DMS53 (cell line): ENCODE results near the gene WDFY2.
"Not testable (repeated sequence)": the region's sequence is repeated elsewhere in the genome, so short reads cannot be mapped to it uniquely, and the experiment has no call there.

Experiments used
- DNase-seq: peaks from one replicate; lab custom pipeline; 2025; lab: John Stamatoyannopoulos, UW

WDFY2 gene

DNA sequence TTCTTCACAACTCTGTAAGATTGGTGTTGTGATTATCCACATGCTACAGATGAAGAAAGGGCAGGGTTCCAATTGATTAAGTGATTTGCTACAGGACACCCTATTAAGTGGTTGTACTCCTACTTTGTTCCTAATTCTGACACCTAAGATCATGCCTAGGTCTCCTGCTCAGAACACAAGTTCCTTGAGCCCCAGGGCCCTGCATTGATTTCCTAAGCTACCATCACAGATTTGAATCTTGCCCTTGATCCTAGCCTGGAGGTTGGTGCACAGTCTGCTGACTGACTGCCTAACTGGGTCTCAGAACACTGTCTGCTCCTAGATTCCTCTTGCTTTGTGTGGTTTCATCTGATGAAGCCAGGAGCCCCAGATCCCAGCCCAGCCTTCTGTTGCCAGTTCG, 19.6 kb upstream of the WDFY2 start:
- DNase-seq, result no peak

DNA sequence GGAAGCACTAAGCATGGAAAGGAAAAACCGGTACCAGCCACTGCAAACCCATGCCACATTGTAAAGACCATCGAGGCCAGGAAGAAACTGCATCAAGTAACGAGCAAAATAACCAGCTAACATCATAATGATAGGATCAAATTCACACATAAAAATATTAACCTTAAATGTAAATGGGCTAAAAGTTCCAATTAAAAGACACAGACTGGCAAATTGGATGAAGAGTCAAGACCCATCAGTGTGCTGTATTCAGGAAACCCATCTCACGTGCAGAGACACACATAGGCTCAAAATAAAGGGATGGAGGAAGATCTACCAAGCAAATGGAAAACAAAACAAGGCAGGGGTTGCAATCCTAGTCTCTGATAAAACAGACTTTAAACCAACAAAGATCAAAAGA, 15.3 kb upstream of the WDFY2 start:
- not testable (repeated sequence) for DNase-seq

DNA sequence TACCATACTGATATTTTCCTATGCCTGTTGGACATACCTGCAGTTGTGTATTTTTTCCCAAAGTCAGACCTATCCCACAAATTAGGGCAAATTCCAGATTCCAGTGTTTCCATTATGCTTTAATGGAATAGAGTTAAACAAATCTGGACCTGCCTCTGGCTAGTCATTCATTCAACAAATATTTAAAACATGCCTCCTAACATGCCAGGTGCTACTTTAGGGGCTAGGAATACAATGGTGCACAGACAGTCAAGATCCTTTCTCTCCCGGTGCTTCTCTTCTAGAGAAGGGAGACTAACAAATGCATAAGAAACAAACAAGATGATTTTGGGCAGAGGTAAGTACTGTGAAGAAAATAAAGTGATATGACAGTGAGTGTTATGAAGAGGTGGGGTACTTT, 7.5 kb upstream of the WDFY2 start:
- DNase-seq, result no peak

DNA sequence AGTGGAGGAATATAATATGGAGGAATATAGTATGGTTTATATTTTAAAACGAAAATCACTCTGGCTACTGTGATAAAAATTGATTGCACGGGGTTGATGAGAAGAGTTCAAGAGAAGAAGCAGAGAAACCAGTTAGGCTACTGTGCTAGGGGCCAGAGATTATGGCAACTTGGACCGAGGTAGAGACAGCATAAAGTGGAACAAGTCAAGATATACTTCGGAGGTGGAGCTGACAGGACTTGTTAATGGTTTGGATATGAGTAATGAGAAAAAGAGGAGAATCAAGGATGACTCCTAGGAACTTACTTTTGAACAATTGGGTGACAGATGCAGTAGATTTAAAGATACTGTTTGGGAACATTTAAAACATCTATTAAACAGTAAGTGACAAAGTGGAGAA, 6.6 kb upstream of the WDFY2 start:
- DNase-seq, result no peak

DNA sequence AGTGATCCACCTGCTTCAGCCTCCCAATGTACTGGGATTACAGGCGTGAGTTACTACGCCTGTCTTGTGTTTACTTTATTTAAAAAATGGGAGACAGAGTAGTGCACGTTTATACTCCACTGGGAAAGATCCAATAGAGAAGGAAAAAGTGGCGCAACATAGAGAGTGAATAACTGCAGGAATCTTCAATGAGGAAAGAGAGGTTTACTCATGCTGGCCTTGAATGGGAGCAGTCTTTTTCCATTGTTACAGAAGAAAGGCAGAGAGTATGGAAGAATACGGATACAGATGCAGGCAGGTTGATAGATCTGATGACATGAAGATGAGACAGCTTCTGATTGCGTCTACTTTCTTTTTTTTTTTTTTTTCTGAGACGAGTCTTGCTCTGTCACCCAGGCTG, 4.6 kb upstream of the WDFY2 start:
- no peak for DNase-seq

DNA sequence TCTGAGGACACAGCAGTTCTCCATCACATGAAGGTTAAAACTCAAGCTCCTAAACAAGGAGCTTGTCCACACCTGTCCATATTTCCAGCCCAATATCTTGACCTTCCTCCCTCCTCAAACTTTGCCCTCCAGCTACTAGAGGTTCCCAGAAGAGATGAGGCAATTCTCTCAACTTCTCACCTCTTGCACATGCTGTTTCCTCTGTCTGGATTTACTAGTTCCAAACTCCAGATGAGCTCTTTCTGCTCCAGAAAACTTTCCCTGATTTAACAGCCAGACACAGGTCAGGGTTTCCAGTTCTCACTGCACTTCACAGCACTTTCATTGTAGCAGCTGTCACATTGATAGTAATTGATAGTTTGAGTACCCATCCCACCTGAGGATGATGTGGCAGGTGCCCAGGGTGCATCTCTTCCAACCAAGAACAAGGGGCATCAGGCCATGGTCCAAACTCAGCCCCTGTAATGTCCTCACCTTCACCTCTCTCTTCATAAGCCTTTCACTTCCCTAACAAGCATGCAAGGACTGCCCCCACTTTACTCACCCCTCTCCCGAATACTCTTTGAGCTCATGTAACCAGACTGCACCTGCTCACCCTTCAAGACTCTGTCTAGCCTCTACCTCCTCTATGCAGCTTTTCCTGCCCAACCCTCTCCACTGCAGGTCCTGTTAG, 3.0 kb upstream of the WDFY2 start:
- DNase-seq, result peak; percentile 8

DNA sequence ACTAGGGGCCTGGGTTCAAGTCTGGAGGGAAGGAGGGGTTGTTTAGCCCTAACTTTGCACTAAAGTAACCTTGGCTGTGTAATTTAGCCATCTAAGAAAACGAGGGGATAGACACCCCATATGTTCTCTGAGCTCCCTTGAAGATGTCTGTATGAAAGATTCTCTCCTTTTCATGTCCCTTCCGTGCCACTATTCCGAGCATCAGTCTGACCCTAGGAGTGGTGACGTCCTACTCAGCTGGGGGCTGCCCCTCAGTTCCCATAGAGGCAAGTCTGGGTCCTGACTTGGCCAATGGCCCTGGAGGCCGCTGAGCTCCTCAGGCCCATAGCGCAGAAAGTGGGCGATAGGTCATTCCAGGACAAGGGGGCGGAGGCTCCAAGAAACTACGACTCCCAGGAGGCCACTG, 790 bp upstream of the WDFY2 start:
- DNase-seq, result no peak

DNA sequence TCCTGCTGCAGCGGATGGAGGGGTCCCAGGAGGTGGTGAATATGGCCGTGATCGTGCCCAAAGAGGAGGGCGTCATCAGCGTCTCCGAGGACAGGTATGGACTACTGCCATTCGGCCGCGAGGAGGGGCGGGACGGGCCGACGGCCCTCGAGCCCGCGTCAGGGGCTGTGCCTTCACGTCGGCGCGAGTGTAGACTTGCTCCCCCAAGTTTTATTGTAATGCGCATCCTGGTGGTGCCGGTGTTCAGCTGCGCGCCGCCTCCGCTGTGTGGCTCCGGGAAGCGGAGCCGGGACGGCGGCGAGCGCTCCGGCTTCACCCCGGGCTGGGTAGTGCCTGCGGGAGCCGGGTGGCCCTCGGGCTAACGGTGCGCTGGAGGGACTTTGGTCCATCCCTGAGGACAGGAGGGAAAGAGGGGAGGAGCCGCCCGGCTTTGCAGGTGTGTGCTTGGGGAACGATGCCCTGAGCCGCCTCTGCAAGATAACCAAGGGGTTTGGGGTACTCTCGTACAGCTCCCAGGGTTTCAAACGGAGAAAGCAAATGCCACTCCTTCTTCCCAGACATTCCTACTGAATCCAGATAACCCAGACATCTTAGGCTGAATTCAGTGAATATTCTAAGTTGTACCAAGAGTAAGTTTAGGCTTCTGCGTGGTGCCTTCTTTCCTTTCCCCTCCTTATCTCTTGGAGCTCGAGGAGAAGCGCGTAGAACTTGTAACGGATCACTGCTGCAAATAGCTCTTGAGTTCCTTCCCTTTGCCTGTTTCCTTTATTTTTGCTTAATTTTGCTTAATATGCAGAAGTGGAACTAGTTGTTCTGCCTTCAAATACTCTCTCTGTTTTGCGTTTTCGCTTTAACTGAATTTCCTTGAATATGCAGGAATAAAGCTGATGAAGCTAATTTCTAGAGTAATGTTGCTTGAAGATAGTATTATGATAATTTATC, 740 bp downstream of the WDFY2 start:
- DNase-seq, result peak; percentile 89

DNA sequence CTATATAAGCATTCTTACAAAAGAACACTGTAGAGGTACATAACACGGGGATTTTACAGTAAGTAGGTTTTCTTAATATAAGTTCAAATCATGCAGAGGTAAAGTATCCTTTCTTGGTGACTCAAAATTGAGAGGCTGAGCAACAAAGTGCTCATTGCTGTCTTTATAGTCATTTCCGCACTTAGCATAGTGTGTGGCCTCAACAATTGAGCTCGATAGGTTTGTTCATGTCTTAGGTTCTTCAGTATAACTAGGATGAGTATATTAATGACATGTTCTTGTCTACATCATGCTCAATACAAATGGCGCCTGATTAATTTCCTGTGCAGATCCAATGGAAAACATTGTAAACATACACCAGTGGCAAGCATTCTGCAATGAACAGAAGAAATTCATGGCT, 1.4 kb downstream of the WDFY2 start:
- DNase-seq, result no peak

DNA sequence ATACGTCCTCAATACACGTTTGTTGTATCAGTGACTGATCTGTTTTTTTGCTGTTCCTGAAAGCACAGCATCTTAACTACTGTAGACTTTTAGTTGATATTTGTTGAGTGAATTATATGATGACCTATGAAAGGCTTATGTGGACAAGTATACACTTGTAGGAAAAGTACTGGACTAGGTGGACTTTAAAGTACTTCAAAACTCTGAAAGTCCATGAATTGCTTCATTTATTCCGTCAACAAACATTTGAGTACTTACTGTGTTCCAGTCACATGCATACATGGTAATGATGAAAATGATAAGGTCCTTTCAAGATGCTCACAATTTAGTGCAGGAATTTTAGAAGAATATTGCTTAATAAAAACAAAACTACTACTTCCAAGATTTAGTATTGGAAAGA, 3.1 kb downstream of the WDFY2 start:
- no peak for DNase-seq

DNA sequence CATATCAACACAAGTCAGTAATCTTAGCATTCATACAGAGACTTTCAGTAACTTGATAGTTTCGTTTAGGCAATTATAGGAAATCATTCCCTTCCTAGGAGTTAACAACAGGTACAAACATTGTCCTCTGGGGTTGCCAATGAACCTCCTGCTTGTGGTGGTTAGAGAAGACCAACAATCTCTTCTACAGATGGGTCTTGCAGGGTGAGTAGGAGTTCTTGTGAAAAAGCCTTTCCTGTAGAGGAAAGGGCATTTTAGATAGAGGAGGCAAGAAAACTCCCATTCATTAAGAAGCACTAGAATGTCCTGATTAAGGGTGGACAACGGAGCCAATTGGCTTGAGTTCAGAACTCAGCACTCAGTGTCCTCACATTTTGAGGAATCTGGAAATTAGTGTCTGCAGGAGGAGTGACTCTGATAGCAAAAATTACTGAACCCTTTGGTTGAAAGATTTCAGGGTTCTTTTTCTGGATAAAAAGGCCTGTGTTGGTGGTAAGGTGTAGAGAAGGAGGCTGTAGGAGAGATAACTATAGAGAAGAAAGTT, 4.2 kb downstream of the WDFY2 start:
- no peak for DNase-seq

DNA sequence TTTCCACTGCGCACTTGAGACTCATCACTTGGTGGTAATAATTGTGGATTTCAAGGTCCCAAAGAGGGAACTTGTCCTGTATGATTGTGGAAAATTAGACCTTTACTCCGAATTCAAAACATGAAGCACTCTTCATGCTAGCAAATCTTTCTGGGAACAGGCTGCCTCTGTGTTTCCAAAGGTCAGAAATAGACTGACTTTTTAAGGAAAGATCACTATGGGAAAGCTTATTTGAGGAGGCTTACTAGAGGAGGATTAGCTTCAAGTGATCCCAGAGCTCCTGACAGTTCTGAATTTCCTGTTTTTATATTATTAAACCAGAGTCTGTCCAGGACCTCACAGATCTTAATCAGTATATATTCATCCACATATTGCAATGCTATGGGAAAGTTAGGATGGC, 5.5 kb downstream of the WDFY2 start:
- DNase-seq, result no peak

DNA sequence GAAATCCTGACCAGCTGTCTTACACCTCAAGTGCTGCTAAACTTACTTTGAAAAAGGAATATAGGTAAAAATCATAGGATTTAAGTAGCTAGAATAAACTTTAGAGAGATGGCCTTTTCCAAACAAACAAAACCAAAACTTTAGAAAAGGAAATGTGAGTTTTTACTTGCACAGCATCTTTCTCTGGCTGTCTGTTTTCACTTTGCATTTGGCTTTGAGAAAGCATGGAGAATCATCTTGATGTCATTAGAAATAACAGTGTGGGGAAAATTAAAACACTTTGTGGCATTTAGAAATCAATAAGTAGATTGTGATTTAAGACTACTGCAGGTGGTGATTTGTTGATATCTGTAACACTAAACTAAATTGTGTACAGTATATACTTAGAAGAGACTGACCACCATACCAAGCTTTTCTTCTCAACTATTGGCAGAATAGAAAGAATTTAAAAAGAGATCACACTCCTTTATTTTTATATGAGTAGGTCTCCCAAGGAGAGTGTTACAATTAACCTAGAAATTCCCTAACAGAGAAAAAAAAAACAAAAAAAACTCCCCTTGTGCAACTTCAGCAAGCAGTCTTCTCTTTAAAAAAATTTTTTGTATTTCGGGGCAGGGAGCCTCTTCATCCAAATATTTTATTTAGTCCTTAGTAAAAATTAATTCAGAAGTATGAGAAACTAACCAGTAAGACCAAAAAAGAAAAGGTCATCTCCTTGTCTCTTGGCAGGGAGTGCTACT, 6.1 kb downstream of the WDFY2 start:
- no peak for DNase-seq

DNA sequence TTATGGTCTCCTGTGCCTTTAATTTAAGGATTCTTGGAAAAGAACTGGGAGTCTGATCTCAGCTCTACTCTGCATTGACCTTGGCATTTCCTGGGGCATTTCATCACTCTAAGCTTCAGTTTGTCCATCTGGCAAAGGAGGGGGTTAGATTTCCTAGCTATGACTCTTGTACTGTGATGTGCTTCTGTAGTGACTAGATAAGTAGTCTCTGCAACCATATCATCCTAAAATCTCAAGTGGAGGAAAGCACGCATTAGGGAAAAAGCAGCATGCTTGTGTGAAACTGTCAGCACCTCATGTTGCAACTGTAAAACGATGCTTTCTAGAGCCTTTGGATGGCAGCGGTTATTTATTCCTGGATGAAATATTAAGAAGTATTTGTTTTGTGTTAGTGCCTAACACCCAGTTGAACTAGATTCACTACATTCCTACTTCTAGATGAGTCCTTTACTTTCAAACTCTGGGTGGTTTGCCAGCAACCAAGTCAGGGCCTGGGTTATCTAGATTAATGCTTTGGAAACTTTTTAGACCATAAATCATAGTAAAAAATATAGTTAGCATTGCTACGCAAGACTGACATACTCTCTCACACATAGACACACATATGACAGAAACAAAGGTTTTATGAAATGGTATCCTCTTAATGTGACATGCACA, 6.8 kb downstream of the WDFY2 start:
- peak; percentile 48 for DNase-seq

DNA sequence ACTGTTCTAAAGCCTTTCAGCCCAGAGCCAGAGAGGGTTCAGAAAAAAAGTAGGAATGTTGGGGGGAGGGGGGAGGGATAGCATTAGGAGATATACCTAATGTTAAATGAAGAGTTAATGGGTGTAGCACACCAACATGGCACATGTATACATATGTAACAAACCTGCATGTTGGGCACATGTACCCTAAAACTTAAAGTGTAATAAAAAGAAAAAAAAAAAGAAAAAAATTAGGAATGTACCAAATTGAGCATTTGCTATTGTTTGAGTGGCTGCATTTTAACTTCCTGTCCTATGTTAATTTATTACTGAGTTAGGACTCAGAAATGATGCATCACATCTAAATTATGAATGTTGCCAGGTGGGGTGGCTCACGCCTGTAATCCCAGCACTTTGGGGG, 7.7 kb downstream of the WDFY2 start:
- DNase-seq, result not testable (repeated sequence)

DNA sequence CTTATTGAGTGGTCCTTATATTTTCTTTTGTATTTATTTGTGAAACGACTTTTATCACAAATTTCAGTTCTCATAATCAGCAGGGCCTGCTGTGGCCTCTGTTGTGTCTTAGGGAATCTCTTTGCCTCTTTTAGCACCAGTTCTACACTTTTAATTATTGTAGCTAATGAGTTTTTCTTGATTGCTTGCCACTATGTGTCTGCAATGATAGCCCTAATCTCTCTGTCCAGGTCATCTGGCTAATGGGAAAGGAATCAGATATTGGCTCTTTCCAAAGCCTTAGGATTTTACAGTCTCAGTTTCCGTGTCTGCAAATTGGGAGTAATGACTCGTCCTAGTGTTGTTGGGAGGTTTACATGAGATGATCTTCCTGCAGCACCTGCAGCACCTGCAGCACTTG, 10.2 kb downstream of the WDFY2 start:
- no peak for DNase-seq

DNA sequence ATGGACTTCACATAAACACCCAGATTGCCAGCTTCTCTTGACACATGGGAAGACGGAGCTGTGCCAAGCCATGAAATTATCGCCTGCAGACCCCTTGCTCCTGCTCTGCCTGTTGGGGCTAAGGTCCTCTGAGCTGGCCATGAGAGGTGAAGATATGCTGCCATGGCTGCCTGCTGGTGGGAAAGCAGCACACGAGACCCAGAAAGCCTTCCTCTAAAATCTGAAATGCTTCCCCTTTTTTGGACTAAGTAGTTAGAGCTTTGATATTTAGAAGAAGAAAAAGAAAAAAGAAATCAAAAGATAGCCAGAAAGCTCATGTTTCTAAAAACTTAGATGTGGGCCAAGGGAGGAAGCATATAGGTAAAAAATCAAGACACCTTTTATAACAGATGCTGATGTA, 11.2 kb downstream of the WDFY2 start:
- no peak for DNase-seq

DNA sequence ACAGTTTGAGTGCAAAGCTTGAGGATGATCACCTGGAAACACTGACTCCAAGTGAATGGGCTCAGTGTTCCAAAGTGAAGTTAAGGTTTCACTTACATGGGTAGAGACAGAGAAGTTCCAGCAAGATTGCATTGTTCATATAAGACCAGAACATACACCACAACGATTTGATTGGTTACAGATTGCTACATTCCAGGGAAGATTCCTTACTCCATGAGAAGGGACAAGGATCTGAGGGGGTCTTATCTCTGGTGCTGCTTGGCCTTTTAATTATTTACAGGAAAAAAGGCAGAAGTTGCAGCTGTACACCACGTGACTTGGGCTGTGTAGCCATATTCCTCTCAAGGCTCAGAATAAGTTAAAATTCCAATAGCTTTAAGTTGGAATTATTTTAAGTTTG, 12.3 kb downstream of the WDFY2 start:
- DNase-seq, result no peak

DNA sequence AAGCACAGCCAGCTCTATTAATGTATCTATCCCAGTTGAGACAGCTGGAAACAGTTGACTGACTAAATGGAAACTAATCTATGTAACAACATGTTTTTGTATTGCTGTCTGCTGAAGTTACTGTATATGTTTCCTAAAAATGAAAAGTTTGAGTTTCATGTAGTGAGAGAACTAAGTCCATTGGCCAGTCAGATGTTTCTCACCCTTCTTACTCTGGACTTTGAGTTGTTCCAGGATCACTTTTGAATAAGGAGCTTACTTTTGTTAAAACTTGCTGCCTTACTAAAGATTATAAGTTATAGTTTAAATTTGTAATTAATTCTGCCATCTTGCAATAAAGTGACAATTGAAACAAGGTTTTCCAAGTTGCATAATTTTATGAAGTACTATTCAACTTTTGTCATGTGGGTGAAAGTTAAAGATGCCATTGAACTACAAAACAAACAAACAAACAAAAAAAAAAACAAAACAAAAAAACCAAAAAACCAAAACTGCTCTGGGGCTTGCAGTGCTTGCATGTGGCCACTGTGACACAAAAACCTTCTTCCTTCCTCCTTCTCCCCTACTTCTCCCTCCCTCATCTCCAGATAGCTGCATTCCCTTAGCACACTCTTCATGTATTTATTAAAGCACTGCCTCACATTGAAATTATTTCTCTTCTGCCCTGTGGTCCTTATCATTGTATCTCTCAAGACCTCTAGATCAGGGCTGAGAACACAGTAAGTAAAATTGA, 15.3 kb downstream of the WDFY2 start:
- no peak for DNase-seq

DNA sequence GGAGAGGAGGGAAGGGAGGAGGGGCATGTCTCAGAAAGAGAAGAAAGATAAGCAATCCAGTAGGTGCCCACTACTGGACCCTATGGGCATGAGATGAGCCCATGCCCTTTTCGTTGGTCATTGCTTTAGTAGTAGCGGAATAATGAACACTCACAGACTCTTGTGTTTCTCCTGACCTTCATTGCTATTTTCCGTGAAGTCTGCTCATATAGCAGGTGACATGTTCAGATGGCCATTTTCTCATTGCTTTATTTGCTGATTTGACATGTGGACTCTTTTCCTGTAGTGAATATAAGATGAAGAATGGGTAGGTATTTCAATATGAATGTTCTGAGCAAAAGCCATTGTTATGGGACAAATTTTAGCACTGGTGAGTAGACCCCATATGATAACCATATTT, 16.4 kb downstream of the WDFY2 start:
- DNase-seq, result no peak
